ENCODE results near the gene PEX5L. TPM values are rescaled to one million over a fixed set of nuclear protein-coding genes. Genes with fewer than 3 reads are reported as not detected.

Gene PEX5L
- total and polyA plus RNA-seq, 10 of the 15 experiments (the other 5 are each of a cell fraction or from before 2014, with no cell fraction given): 0.11 to 17.0 (median 0.50) TPM

GRCh38 chr3:179956416-179956830 lies 80.3 kb downstream of the PEX5L start (continued):
- TF ChIP-seq CHD4 (IDR thresholded peaks at IDR 0.05) (no peak), ZNF592 (IDR thresholded peaks at IDR 0.05) (no peak), BACH1 (IDR thresholded peaks at IDR 0.05; ENCODE audit: borderline replicate concordance) (peak; percentile 98), NFIC (IDR thresholded peaks at IDR 0.05; ENCODE audit: low read depth, low read length) (peak; percentile 96), SMARCA5 (IDR thresholded peaks at IDR 0.05) (no peak), MYC (IDR thresholded peaks at IDR 0.05; ENCODE audit: insufficient read depth, insufficient read length, insufficient replicate concordance, low read length, severe bottlenecking) (no peak), HCFC1 (IDR thresholded peaks at IDR 0.05; ENCODE audit: low read length) (no peak), MEF2A (IDR thresholded peaks at IDR 0.05; ENCODE audit: insufficient read depth, low read depth, low read length) (peak; percentile 81; the same call in 1 of the 2 replicates), BCL3 (IDR thresholded peaks at IDR 0.05; ENCODE audit: borderline replicate concordance, insufficient read depth, low read depth, low read length, poor library complexity, severe bottlenecking) (peak; percentile 65), FOXM1 (IDR thresholded peaks at IDR 0.05; ENCODE audit: low read depth, low read length) (peak; percentile 95), ATF7 (IDR thresholded peaks at IDR 0.05; ENCODE audit: low read depth) (peak; percentile 75), CEBPB (IDR thresholded peaks at IDR 0.05; ENCODE audit: borderline replicate concordance in 1 of 2, low read depth in 2 of 2, low read length in 2 of 2) (peak in 1 of 2 experiments; percentile 85; a peak in 1 of 4 replicates), ZBTB4 (CRISPR knock-in tag; IDR thresholded peaks at IDR 0.05) (no peak), ZBTB40 (IDR thresholded peaks at IDR 0.05; ENCODE audit: borderline replicate concordance) (no peak), MTA2 (IDR thresholded peaks at IDR 0.05; ENCODE audit: low read depth) (peak; percentile 92)
